HG02571 (cell line): Measurements from ENCODE around the gene GOLGA8B.
"Not testable (repeated sequence)": the region's sequence is repeated elsewhere in the genome, so short reads cannot be mapped to it uniquely, and the experiment has no call there.

Experiments
- ATAC-seq: cut with Tn5 transposase; IDR thresholded peaks from one replicate; pipeline ENCODE4 v1.9.1; 2021; ENCODE audit warnings: mild to moderate bottlenecking, moderate library complexity; ENCODE audit not compliant: unreplicated experiment

The GOLGA8B gene, protein sequence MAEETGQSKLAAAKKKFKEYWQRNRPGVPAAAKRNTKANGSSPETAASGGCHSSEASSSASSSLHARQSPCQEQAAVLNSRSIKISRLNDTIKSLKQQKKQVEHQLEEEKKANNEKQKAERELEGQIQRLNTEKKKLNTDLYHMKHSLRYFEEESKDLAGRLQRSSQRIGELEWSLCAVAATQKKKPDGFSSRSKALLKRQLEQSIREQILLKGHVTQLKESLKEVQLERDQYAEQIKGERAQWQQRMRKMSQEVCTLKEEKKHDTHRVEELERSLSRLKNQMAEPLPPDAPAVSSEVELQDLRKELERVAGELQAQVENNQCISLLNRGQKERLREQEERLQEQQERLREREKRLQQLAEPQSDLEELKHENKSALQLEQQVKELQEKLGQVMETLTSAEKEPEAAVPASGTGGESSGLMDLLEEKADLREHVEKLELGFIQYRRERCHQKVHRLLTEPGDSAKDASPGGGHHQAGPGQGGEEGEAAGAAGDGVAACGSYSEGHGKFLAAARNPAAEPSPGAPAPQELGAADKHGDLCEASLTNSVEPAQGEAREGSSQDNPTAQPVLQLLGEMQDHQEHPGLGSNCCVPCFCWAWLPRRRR

DNA sequence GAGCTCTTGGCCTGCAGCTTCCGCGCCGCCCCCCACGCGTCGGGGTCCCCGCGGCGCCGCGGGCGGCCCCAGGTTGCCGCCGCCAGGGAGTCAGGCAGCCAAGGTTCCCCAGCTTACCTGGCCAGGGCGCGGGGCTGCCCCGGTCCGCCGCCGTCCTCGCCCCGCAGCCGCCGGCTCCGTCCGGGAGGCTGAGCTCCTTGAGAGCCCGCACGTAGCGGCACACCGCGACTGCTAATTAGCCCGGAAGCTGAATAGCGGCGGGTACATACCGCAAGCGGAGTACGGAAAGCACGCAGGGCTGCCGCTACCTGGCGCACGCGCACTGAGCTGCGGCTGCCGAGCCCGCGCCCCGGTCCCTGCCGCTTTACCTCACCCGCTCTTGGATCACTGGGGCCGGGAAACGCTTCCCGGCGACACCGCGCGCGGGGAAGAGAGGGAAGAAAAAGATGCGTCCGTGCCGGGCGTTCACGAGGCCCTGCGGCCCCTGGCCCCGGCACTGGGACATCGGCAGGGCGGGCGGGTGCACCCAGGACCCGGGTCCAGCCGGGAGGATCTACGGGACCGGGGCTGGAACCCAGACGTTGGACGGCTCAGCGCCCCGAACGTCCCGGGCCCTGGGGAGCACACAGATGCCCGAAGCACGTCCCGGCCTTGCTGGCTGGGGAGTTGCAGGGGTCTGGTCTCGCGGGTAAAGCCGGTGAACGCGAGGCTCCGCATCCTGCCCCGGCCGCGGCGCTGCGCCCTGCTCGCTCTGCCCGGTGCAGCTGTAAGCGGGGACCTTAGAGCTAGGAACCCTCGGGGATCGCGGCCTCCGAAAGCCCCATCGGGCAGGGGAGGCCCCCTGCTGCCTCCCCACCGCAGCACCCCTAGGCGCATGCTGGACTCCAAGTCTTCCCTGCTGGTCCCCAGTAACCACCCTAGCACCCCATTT is at the start of gene GOLGA8B:
Gene GOLGA8B, minus strand, starts transcription at position 253 of the 931 bp plus-strand sequence. CDS start 47,739 bp downstream, outside the sequence.
- ATAC-seq, result peak; percentile 67

DNA sequence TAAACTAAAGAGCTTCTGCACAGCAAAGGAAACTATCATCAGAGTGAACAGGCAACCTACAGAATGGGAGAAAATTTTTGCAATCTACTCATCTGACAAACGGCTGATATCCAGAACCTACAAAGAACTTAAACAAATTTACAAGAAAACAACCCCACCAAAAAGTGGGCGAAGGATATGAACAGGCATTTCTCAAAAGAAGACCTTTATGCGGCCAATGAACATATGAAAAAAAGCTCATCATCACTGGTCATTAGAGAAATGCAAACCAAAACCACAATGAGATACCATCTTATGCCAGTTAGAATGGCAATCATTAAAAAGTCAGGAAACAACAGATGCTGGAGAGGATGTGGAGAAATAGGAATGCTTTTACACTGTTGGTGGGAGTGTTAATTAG is 49.7 kb upstream of the GOLGA8B start:
- not testable (repeated sequence) for ATAC-seq

DNA sequence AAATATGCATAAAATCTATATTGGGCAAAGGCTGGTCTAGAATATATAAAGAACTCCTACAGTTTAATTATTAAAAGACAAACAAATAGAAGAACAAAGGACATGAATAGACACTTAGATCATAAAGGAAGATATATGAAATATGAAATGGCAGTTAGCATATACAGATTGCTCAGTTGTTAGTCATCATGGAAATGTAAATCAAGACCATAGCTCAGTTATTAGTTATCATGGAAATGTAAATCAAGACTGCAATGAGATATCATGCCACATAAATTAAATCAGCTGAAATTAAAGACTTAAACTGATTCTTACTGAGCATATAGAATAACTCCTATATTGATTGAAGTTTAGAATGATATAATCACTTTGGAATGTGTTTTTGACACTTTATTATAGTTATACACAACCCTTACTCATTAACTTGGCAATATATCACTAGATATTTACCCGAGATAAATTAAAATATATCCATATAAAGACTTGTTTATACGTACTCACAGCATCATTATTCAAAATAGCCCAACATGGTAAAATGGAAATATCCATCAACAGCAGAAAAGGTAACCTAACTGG is 45.2 kb upstream of the GOLGA8B start:
- no peak for ATAC-seq

DNA sequence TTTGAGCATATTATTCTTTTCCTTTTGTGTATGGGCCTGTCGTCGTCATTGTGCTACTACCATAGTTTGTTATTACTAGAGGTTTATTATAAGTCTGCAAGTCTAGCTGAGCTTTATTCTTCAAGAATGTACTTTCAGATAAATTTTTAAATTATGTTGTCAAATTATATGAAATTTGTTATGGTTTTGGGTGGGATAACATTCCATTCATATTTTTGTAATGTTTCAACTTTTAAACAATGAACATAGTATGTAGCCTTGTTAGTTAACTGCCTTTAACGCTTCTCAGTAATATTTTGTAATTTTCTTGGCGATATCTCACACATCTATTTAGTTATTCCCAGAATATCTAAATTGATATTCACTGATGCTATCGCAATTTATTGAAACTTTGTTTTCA is 41.6 kb upstream of the GOLGA8B start:
- ATAC-seq, result no peak

DNA sequence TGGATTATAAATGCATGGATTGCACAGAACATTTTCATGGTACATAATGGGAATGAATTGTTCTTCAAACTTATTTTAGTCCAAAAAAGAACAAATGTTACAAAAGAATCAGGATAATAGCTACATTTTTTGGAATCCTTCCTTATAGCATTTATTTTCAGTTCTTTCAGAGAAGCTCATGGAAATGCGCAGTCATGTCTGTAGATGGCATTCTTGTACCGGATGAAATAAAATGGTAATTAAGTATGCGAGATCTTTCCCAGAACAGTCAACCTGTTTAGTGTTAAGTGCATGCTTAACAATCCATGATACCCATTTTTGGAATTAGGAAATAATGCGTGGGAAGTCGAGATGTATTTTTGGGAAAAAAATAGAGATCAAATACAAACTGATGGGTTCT is 38.2 kb upstream of the GOLGA8B start:
- ATAC-seq, result no peak

DNA sequence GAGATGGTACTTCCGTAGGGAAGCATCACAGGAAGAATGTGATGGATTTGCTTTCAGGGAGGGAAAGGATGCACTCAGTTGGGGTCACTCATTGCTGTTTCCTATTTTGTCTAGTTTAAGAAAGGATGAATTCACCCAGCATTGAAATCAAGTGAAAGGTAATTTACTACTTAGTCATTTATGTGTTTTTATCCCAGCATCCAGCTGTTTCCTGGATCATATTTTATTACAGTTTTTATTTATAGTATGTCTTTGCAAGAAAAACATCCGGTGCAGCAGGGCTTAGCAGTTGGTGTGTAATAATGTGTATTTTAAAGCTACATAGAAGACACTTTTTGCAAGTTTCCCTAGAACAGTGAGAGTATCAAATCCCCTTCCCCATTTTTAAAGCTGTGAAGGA is 37.4 kb upstream of the GOLGA8B start:
- no peak for ATAC-seq

DNA sequence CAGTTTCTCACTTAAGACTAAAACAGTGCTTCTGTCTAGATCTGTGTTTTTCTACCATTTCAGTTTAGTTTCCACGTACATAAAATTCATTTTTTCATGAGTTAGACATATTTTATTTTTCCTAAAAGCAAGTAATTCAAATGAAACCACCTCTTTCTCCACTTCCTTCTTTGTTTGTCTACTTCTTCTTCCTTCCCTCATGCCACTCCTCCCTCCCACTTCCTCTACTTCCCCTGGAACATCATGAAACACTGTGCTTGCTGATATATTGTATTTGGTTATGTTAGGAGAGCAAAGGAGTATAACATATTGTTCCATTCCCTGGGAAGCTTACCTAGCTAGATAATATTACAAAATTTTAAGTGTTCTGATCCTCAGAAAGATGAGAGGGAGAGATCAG is 36.7 kb upstream of the GOLGA8B start:
- no peak for ATAC-seq

DNA sequence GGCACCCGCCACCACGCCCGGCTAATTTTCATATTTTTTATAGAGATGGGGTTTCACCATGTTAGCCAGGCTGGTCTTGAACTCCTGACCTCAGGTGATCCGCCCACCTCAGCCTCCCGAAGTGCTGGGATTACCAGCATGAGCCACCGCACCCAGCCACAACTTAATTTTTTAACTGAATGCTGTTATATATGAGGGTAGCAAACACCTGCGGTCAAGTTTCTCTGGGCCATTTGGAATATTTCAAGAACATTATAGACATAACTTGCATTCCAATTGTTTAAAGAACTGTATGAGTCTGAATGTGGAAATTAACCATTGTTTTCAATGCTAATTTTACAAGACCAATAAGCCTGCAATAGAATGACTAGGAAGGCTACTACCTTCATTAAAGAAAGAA is 35.7 kb upstream of the GOLGA8B start:
- ATAC-seq, result no peak

DNA sequence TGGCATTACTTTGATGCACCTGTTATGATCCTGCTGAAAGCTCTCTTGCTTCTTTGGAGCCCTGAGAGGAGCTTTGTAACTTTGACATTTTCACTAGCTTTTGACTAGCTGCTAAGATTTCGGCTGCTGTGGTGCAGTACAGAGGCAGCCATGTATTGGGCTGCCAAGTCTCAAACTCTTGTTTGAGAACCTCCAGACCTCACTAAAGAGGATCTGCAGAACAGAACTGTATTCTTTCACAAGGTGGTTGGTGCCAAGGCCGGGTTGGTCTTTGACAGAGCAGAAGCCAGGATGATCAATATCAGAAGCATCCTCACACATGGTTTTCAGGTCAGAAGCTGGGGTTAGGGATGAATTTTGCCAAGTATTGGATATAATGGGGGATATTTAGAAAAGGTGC is 34.6 kb upstream of the GOLGA8B start:
- ATAC-seq, result no peak

DNA sequence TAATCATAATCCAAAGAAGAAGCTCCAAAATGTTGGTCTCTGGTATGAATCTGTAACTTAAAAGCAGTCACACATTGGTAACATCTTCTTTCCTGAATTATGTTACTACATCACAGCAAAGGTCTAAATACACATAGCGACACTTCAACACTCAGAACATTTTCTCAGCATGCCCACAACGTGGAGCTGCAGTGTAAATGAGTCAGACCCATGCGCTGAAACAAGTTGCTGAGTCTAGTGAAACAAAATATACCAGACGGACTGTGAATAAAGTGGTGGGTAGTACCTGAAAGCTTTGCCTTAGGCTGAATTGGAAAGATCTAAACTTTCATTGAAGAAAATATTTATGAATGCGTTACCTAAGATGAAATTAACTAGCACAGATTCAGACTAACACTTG is 33.2 kb upstream of the GOLGA8B start:
- no peak for ATAC-seq

DNA sequence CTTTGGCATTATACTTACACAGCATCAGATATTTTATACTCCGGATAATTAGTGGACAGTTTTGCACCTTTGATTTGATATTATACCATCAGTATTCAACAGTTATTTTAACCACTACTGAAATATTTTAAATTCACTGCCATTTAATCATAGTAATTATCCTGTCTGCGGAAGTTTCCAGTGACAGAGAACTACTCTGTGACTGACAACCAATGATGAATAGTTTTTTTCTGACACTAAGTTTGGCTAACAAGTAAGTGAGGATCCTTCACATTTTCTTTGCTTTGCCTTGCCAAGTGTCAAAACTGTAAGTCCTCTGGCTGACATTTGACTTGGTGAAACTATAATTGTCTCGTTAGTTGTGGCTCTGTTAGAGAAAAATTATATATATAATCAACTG is 30.5 kb upstream of the GOLGA8B start:
- no peak for ATAC-seq

DNA sequence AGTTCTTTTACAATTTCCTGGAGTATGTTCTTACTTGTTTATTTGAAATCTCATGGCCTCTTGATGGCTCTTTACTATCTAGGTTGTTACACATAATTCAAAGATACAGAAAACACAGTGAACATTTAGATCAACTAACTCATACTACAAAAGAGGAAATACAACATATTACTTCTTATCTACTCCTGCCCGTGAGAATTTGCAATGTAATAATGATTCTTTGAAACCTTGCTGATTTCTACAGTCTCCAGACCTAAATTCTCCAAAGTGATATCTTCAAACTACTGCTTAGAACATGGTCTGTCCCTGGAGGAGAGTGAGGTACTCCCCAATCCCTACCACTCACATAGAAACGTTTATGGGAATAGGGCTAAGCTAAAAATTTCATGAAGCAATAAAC is 29.9 kb upstream of the GOLGA8B start:
- ATAC-seq, result no peak

DNA sequence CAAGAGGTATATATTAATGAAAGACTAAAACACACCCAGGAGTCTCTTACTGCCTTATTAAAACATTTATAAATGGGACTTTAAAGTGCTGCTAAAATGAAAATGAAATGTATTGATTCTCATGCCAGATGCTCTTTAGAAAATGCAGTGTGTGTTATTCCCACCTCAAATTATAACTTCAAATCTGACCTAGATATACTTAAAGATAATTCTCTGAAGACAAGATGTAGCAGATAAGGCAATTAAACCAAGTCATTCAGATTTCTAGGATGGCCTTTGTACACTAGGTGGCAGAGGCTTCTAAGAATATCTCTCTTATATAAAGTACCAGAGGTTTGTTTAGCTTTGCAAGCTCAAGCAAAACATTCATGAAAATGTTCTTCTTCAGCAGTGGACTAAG is 26.9 kb upstream of the GOLGA8B start:
- no peak for ATAC-seq

DNA sequence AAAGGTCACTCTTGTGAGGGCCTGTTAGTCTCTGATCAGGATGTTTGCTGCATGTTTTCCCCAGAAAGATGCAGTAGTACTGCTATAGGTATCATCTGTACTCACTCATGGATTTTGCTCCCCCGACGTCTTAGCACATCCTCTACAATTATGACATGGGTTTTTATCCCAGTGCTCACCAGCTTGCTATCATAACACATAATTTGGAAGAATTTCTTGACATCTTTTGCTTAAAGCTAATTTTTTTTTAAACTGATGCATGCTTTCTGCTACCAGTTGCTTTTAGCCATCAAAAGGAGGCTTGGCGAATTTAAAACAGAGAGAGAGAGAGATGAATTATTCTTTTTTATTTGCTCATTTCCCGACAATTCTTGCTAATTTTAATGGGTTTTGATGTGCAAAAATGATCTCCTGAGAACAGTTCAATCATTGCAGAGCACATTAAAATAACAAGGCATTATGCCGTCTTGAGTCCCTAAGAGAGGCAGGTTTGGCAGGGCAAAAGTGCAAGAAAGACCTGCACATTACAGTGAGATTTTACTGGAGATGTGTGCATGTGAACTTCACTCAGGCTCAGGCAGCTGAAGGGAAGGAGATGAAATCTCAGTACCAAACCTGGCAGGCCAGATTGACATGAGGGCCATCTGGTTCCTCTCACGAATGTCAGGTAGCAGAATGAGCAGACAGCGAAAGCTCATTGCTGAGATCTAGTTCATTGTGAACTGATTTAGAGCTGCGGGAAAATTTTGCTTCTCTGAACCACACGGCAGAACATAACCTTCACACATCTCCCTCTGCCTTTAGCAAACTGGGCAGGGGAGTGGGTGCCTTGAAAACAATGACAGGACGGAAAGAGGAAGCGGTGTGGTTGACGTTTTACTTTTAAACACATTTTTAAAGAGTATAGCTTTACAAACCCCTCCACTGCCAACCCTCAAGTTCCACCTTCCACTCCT is 25.9 kb upstream of the GOLGA8B start:
- ATAC-seq, result no peak

DNA sequence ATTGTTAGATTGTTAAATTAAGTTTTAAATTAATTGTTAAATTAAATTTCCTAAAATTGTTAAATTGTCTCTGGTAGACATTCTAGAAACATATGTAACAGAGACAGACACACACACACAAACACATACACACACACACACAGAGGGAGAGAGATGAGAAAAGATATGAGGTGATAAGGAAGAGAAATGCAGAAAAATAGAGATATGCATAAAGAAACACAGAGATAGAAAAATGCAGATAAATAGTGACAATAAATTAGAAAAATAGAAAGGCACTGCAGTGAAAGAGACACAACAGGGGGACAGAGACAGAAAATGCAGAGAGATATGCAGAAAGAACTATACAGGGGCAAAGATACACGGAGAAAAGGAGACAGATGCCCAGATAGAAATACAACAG is 25.1 kb upstream of the GOLGA8B start:
- no peak for ATAC-seq

DNA sequence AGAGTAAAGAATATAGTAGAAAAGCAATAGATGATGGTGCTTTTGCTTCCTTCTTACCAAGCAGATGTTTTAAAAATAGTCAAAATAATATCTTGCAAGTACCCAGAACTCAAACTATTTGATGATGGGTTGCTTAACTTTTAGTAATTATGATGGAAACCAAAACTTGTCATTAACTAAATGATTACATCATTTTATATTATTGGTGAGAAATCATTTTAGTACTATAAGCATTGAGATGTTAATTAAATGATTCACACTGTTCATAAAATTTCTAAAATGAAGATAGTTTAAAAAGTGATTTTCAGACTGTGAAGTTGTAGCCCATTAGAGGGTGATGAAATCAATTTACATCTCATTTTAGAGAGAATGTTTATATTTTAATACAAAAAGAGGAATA is 24.4 kb upstream of the GOLGA8B start:
- ATAC-seq, result no peak

DNA sequence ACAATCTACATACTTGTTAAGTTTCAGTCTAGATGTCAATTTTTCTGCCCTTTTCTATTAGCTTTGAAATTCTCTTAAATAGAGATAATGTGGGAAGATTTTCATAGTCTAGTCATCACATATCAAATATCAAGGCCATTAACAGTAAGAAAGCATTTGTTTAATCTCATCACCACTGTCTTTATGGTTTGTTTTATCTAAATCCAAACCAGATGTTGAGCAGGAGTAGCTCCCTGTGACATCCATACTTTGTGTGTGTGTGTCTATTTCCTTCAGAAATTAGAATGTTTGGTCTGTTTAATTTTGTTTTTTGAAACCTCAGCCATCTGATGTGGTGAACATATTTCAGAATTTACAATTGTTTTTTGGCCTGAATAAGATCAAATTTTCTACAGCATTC is 23.1 kb upstream of the GOLGA8B start:
- no peak for ATAC-seq

DNA sequence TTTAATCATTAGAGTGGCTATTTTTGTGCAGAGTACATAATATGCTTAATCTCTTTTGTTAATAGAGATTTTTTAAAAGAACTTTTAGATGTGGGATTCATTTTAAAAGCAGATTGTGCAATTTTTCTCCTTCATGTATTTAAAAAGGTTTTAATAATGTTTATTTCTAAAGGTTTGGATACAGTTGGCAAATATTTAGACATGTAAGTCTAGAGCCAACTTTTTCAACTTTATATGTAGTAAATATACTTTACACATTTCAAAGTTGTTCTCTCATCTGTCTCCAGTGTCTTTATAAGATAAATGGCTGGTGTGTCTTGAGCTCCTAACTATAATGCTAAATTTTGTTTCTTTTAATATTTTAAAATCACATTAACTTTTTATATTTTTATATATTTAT is 22.7 kb upstream of the GOLGA8B start:
- ATAC-seq, result no peak

DNA sequence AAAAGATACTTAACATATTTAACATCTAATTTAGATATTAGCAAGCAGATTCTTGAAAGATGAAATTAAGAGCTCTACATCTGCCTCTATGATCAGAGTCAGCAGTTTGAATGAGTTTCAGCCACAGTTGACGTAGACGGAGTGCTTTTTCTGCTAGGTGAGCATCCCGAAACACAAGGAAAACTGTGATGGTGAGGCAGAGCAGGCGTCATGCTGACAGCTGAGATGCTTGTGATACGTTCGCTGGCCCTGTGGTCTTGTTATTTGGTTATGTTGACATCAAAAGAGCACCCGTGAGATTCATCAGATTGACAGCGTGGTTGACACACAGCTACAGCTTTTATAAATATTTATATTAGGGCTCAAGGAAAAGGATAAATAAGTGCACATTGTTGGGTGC is 19.6 kb upstream of the GOLGA8B start:
- no peak for ATAC-seq

DNA sequence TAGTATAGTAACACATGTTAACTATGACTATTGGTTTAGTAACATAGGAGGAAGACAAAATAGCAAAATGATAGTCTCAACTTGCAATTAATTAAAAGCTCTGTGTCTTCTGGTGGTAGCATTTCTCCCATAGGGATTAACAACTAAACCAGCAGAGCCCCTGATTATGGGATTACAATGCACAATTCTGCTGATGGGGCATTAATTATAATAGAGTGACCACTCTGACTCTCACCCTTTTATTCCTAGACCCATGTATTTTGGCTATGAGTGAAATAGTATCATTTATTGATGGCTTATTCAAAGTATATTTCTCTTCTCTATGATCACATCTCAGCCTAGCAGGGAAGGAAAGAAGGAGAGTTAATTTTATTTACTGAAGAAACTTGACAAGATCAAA is 17.5 kb upstream of the GOLGA8B start:
- ATAC-seq, result no peak
